Left forelimb (tissue), 1 donor: ENCODE data around the gene UBASH3A.

Source experiments
- DNase-seq: peaks from one replicate; pipeline ENCODE4 v3.0.0-alpha.2; 2018; ENCODE audit warnings: low spot score

The UBASH3A gene

DNA sequence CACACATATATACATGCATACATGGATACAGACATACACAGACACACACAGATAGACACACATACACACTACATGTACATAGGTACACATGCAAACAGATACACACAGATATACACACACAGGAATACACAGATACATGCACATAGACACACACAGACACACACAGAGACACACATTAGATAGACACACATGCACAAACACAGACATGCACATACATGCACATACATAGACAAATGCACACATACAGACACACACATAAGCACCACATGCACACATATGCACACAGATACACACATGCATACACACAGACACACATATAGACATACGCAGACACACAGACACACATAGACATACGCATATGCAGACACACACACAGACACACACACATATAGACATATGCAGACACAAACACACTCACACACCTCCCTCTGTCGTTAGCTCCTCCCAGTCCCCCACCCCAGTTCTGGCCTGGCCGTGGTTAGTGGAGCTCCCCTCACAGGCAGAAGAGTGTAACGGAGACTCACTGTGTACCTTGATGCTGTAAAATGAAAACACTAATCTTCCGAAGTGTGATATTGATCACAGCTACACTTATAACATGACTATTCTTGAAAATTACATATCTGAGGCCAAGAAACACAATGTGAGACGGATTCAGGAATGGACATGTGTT lies 7.6 kb downstream of the UBASH3A start:
- peak; percentile 23 for DNase-seq

- DNase-seq: peak; percentile 59
Measured at GRCh38 chr21:42411891-42412635, 8.4 kb downstream of the UBASH3A start.

DNA sequence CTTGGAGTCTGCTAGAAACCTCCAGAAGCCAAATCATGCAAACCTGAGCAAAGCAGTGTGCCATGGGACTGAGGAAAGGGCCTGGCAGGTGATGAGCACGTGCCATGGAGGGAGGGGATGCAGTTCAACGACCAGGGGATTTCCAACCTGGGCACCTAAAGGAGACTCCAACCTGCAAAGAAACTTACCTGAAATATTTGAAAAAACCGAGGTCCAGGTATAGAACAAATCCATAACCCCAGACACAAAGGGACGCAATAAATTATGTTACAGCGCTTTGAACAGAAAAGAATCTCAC lies 8.9 kb downstream of the UBASH3A start:
- no peak for DNase-seq

- peak; percentile 54 for DNase-seq
Measured at GRCh38 chr21:42413093-42413492, 9.4 kb downstream of the UBASH3A start.

DNA sequence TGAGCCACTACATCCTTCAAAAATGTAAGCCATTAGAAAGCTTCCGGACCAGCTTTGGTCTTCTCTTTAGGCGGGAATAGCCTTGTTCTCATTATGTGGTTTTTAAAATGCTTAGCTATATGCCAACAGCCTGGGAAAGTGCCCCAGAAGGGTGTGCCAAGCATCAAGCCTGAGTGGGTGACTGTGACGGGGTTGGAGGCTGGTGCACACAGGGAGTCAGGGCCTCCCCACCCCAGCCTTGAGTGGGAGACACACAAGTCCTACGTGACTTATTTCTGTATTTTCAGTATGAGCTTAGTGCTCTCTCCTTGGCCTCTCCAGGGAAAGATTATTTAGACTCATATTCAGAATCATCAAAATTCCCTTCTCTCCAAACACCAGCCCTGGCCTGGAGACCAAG lies 9.8 kb downstream of the UBASH3A start:
- DNase-seq: peak; percentile 28

- peak; percentile 30 for DNase-seq
Measured at GRCh38 chr21:42414066-42414465, 10.4 kb downstream of the UBASH3A start.

DNA sequence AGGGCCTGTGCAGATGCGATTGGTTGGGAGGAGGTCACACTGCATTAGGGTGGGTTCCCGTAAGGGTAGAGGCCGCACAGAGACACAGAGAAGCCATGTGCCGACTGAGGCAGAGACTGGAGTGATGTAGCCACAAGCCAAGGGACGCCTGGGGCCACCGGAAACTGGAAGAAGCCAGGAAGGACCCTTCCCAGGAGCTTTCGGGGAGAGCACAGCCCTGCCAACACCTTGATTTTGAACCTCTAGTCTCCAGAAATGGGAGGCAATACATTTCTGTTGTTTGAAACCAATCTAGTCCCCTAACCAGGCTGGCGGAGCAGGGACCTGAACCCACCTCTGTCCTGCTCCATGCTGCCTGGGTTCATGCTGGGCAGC lies 10.8 kb downstream of the UBASH3A start:
- DNase-seq: no peak

DNA sequence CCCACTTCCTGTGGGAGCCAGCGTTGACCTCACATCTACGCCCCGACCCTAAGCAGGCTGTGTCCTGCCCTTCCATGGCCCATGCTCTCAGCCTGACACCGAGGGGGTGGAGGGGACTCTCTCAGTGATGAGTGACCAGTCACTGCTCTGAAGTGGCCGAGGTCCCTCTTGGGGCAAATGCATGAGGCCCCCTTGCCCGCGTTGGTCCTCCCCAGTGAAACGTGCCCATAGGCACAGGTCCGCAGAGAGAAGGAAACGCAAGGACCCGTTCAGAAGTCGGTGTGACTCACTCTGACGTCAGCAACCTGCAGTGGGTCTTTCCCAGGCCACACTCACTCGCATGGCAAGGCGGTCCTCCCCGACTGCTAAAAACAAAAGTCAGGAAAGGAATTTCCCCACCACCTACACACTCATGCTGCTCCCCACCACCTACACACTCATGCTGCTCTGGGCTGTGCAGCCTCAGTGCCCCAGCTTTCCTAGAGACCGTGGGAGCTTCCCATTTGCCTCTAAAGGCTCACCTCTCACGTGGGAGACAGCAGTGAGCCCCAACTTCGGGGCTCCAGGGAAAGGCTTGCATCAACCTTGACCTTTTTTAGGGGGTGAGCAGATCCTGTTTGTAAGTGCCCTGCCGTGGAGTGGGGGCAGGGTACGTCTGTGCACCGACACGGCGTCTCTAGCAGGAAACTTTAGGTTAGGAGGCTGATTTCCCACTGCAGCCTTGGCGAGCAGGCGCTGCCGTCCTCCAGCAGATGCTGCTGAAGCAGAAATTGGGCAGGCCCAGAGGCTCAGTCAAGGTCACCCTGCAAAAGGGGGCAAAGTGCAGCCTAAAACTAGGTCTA lies 11.4 kb downstream of the UBASH3A start:
- peak; percentile 57 for DNase-seq

GRCh38 chr21:42417533-42417932 lies 13.8 kb downstream of the UBASH3A start:
- no peak for DNase-seq

DNA sequence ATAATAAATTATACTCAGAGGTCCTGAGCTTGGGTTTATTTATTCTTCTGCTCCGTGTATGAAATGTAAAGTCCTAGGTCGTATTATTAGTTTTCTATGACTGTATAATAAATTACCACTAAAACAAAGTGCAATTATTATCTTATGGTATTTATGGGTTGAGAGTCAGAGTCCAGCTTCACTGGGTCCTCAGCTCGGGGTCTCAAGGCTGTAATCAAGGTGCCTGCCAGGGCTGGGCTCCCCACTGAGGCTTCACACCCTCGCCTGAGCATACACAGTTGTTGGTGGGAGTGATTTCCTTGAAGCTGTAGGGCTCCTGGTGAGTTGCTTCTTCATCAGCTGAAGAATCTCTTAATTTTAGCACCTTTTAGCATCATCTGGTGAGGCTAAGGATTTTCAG lies 15.2 kb downstream of the UBASH3A start:
- DNase-seq: no peak

- no peak for DNase-seq
Measured at GRCh38 chr21:42419845-42420244, 16.1 kb downstream of the UBASH3A start.

DNA sequence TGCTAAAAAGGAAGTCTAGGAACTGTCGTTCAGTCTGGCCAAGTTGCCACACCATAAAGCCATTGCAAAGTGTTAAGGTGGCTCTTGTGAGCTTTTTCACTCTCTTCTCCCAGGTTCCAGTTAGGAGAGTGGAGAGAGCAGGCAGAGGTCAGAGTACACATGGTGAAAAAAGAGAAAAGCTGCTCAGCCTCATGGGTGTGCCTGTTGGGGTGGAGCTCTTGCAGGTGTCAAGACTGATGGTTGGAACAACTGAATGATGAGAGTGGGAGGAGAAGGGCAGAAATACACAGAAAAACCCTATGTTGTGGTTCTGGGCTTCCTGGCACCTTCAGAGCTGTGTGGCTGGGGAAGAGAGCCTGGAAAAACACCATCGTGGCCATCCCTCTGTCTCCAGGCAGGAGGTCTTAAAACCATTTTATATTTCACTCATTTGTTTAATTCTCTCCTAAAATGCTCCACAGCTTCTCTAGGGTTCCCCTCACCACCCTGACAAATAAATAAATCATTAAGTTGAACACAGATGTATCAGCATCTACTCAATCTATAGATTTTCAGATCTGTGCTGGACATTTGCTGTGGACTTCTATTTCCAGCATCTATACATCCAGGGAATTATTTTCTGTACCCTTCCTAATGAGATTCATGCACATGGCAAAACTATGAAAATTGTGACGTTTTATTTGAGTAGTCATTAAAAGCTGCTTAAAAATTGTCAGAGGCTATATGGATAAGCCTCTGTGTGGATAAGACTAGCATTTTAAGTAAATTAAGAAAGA lies 17.5 kb downstream of the UBASH3A start:
- DNase-seq: peak; percentile 33

GRCh38 chr21:42423197-42423675 lies 19.5 kb downstream of the UBASH3A start:
- DNase-seq: peak; percentile 36

DNA sequence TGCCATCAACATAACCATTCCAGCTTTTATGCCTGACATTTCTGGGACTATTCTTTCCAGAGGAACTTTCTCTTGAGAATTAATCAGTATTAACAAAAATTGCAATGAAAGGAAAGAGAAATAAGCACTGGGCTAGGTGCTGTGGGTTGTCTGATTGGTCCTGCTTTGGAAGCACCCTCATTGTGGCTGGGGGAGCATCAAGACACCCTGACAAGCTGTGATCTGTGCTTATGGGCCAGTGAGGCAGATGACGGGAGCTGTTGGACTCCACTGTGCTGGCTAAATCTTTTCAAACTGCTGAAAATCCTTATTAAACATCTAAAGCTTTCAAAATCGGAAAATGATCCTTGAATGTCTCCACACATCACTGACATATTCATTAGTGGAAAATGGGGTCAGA lies 20.0 kb downstream of the UBASH3A start:
- peak; percentile 8 for DNase-seq

DNA sequence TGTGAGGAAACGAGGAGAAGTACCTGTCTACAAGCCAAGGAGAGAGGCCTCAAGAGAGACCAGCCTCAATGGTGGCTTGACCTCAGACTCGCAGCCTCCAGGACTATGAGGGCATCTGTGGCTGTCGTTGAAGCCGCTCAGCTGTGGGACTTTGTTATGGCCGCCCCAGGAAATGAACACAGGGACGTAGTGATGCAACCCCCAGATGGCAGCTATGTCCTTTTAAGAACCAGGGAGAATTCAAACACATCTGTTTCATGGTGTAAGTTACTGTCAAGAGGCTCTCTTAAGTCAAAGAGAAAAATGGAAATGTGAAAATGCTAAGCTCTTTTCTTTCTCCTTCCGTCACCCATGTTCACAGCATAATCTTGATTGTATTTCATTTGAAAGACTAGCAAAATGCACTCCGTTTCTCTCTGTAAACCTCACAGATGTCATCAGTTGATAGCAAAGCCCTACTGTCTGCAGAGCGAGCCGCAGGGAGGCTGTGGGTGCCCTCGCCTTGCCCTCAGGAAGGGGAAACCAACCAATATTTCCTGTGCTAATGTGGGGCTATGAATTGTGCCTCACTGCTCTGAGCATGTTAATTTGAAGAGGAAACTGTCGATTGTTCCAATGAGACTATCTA lies 21.3 kb downstream of the UBASH3A start:
- no peak for DNase-seq

- no peak for DNase-seq
Measured at GRCh38 chr21:42425591-42425990, 21.9 kb downstream of the UBASH3A start.

DNA sequence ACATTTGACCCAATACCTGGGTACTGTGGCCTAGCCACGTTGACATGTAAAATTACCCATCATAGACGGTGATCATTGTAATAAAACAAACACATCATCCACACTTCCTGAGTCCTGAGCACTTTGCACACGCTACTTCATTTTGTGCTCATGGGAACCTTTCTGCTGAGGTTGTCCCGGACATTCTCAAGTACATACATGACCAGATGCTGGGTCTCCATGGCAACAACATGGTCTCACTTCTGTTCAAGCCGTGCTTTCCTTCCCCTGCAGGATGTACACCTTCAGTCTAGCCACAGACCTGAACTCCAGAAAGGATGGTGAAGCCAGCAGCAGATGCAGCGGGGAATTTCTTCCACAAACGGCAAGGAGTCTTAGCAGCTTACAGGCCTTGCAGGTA lies 22.7 kb downstream of the UBASH3A start:
- DNase-seq: no peak

- DNase-seq: no peak
Measured at GRCh38 chr21:42426876-42427480, 23.3 kb downstream of the UBASH3A start.

DNA sequence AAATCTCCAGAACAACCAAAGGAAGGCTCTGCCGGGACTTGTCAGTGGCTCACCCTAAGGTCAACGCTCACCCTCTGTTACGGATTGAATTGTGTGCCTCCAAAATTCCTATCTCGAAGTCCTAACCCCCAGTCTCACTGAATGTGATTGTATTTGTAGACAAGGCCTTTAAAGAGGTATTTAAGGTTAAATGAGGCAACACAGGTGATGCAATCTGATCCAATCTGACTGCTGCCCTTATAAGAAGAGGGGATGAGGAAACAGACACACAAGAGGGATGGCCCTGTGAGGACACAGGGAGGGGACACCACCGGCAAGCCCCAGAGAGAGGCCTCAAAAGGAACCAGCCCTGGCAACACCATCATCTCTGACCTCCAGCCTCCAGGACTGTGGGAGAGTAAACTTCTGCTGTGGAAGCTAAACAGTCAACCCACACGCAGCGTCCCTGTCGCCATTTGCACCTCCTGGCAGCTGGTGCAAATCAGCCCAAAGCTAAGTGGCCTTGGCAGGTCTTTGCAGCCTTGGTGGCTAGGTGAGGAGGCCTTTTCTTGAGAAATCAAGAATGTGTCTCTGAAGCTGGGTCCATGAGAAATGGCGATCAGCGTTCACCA lies 24.2 kb downstream of the UBASH3A start:
- no peak for DNase-seq

- no peak for DNase-seq
Measured at GRCh38 chr21:42429021-42429420, 25.3 kb downstream of the UBASH3A start.

DNA sequence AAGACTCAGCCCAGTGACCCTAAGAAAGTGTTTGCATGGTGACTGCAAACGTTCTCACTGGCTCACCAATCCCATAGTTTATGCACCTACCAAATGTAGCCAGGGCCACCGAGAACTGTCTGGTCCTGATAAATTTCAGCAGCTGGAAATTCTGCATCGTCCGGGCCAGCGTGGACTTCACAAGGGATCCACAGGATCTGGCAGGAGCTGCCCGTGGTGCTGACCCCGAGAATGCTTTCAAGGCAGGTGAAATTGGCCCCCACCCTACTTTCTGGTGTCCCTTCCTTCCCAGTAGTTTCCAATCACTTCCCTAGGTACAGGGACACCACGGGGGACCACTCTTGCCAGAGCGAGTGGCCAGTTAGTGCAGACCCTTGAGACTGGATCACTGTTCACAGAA lies 26.2 kb downstream of the UBASH3A start:
- no peak for DNase-seq
